NCI-H82 treated with DMSO at 0.1 percent for 48 hours (cell line): ENCODE results near the gene OR5AL1.
"Not testable (repeated sequence)": the region's sequence is repeated elsewhere in the genome, so short reads cannot be mapped to it uniquely, and the experiment has no call there.

Experiments
- DNase-seq: peaks from one replicate; lab custom pipeline; 2025; ENCODE audit not compliant: unreplicated experiment; lab: John Stamatoyannopoulos, UW

OR5AL1 gene

DNA sequence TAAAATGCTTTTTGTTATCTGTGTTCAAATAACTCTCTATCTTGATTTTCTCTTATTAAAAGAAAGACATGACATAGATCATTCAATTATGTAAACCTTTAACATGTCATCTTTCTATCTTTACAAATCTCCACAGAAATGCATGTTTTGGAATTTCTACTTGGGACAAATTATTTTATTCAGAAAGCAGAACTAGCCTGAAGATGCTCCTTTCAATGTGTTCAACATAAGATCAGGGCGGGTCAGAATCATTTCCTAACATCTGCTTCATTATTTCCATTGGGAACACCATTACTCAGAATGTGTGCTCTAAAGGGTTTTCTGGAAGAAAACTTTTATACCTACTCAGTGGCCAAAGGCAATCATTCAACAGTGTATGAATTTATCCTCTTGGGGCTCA lies at the start of gene OR5AL1:
Gene OR5AL1 (plus strand): TSS at position 301 of the 400 bp plus-strand sequence.
- no peak for DNase-seq

DNA sequence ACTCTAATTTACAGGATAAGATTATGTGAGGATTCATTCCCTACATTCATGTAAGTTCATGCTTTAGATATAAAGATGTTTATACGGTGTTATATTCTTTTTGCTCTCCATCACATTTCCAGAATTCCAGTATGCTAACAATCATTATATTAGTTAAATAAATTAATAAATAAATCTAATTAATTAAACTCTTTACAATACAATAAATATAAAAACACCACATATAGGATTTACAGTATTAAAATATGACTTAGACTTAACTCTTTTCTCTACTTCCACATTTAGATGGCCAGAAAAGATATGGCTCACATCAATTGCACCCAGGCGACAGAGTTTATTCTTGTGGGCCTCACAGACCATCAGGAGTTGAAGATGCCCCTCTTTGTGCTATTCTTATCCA lies 37.2 kb upstream of the OR5AL1 start, which contains the start of gene OR8U1:
Gene OR8U1 (plus strand): TSS at position 301 of the 400 bp plus-strand sequence. CDS start 0 bp downstream, at position 301.
- DNase-seq = no peak

DNA sequence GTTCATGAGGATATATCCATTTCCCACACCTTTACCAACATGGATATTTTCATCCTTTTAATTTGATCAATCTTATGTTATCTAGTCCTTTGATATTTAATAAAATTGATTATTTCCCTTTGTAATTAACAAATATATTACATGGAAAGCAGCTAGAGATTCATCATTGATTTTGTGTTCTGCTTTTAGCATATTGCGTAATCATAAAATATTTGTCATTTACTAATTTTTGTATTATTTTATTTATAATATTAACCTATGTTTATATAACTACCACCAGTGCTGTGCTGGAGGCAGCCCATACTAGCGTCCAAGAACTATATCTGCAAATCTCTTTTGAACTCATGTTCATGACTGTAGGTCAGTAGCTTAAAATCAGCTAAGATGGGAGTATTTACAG lies 32.4 kb upstream of the OR5AL1 start:
- DNase-seq = no peak

DNA sequence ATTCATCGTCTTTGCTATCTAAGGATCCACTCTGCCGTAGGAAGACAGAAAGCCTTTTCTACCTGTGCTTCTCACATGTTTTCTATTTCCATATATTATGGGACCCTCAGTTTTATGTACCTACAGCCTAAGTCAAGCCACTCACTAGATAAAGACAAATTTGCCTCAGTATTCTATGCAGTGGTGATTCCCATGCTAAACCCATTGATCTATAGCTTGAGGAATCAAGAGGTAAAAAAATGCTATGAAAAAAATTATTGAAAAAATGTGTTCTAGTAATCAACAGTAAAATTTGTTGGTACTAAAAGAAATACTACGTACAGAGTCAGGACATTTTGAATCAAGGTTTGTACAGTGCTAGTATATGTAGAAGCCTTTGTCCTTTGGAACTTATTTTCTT lies 18.1 kb upstream of the OR5AL1 start:
- DNase-seq = no peak

DNA sequence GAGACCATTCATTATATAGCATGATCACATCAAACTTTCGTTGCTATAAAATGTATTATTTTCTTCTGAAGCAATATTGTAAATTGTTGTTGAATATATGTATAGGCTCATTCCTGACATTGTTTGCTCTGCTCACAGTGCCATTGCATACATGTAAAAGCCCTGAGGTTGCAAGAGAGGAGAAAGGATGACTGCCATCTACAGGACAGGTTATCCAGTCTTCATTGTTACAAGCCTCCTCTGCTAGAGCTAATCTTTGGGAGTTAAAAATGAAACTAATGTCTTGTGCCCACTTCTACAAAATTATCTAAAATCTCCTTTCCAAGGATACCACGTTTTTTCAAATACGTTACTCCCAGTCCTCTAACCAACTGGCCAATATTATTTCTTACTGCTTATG lies 16.4 kb upstream of the OR5AL1 start:
- DNase-seq = no peak

DNA sequence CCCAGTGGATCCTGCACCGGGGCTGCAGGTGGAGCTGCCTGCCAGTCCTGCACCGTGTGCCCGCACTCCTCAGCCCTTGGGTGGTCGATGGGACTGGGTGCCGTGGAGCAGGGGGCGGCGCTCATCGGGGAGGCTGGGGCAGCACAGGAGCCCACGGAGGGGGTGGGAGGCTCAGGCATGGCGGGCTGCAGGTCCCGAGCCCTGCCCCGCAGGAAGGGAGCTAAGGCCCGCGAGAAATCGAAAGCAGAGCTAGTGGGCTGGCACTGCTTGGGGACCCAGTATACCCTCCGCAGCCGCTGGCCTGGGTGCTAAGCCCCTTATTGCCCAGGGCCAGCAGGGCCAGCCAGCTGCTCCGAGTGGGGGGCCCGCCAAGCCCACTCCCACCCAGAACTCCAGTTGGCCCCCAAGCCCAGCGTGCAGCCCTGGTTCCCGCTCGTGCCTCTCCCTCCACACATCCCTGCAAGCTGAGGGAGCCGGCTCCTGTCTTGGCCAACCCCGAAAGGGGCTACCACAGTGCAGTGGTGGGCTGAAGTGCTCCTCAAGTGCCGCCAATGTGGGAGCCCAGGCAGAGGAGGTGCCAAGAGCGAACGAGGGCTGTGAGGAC lies 10.5 kb upstream of the OR5AL1 start:
- not testable (repeated sequence) for DNase-seq

DNA sequence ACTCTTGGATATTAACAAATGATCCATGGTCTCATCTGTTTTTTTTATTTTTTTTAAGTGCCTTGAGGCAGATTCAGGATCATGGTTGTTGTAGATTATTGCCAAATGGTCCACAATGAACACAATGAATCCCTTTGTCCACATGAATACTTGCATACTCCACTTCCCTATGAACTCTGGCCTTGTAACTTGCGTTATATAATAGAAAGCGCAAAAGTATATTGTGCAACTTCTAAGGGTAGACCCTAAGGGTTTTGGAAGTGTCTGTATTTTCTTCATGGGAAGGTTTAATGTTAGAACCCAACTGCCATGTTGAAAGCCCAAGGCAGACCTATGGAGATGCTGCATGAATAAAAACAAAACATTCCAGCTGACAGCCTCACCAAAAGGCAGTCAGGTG lies 8.1 kb upstream of the OR5AL1 start:
- no peak for DNase-seq

DNA sequence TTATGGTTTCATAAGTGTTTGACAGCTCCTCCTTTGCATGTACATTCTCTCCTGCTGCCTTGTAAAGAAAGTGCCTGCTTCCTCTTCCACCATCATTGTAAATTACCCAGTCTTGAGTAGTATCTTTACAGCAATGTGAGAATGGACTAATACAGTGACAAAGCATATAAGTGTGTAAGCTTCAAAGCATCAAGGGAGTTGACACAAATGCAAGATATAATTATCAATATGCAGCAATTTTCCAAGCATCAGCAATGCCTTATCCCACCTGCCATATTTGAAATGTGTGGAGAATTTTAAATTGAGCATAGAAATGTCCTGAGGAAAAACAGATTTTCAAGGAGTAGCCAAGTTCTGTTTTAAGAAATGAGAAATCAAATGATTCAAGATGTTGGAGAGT lies 1.7 kb upstream of the OR5AL1 start:
- no peak for DNase-seq

DNA sequence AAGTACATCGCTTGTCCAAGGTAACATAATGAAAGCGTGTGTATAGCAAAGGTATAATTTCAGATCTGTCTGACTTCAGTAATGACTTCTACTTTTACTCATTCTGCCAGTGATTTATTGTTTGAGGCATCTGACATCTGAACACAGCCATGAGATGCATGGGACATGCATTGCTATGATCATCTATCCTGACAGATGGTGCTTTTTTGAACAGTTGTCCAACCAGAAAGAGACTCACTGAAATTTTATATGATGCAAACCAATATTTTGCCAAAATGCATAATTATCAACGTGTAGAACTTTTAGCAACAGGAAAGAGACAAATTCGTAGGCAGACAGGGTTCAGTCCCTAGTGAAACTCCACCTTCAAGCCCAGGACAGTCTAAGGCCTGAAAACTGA lies 41.0 kb downstream of the OR5AL1 start:
- DNase-seq = no peak

DNA sequence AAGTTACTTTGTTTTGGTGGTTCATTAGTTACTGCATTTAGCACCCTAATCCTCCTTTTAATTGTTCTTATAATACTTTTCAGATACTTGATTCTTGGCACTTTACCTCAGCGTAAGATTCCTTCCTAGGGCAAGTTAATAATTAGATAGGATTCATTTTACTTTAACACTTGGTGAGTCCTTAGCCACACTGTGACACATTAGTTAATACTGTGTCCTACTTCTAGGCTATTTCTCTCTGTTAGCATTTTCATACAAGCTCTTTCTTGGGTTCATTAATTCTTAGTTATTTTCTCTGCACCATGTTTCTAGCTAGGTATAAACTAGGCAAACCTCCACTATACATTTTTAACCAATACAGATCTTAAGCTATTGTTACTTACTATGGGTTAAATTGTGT lies 44.6 kb downstream of the OR5AL1 start:
- DNase-seq = no peak
